Measurements from ENCODE around the gene SUGT1. TPM values are rescaled to one million over a fixed set of nuclear protein-coding genes. Genes with fewer than 3 reads are reported as not detected.
A peak's percentile ranks its signal among the peaks of the same experiment; 100 is the strongest.

SUGT1 gene
- total and polyA plus RNA-seq, 2 experiments from 2014 or later = 61.3 to 172 TPM

GRCh38 chr13:52669677-52670076 lies 17.0 kb downstream of the SUGT1 start:
- Mint-ChIP-seq H3K4me3 (no peak overlapping the region), H3K27me3 (ENCODE audit: insufficient read depth, low read depth, poor library complexity) (no peaks in the 10 kb centered on the region), H3K4me1 (peaks cover 2% of the 10 kb centered on the region; the same call in 2 of the 3 replicates), H3K27ac (0 out of 2 replicates have a peak overlapping the region, but pooled peaks have one; percentile 23), H3K9me3 (no peaks in the 10 kb centered on the region), H3K36me3 (ENCODE audit: low read depth) (peaks cover 43% of the 10 kb centered on the region; the same call in 2 of the 3 replicates)
- DNase-seq (ENCODE audit: low spot score) (no peak), ATAC-seq (no peak)
- H2AFZ ChIP-seq = no peak overlapping the region
- no peak overlapping the region for H3K4me3 ChIP-seq
- no peak overlapping the region for H3K27ac ChIP-seq (ENCODE audit: low read depth)
- H3K4me2 ChIP-seq = no peak overlapping the region
- H3K36me3 ChIP-seq (ENCODE audit: insufficient read depth) = peaks cover 20% of the 10 kb centered on the region; the same call in 1 of the 2 replicates
- H3F3A ChIP-seq (replicated peaks; ENCODE audit: low read depth) = no peaks in the 10 kb centered on the region
- H4K20me1 ChIP-seq (replicated peaks; ENCODE audit: insufficient read depth) = no peaks in the 10 kb centered on the region
- peaks cover 39% of the 10 kb centered on the region for H3K79me2 ChIP-seq (replicated peaks; ENCODE audit: insufficient read depth)
- H3K9me2 ChIP-seq (ENCODE audit: insufficient read depth) = no peaks in the 10 kb centered on the region
- no peaks in the 10 kb centered on the region for H3K27me3 ChIP-seq (ENCODE audit: insufficient read depth)
- TF ChIP-seq JUNB (IDR thresholded peaks at IDR 0.05; ENCODE audit: unreplicated experiment) = no peak
- TF ChIP-seq STAT1 (IDR thresholded peaks at IDR 0.05; ENCODE audit: unreplicated experiment) = no peak
- no peak for TF ChIP-seq ZNF114 (CRISPR knock-in tag; IDR thresholded peaks at IDR 0.05)
- no peak for TF ChIP-seq CREB1 (CRISPR knock-in tag; IDR thresholded peaks at IDR 0.05; ENCODE audit: low read depth)
- no peak for TF ChIP-seq EZH2phosphoT487 (IDR thresholded peaks at IDR 0.05; ENCODE audit: unreplicated experiment)
- TF ChIP-seq ZNF331 (CRISPR knock-in tag; IDR thresholded peaks at IDR 0.05; ENCODE audit: low read depth) = no peak
- no peak for TF ChIP-seq NANOG (IDR thresholded peaks at IDR 0.05; ENCODE audit: borderline replicate concordance)
- no peak for TF ChIP-seq ETS1 (IDR thresholded peaks at IDR 0.05)
- H3K4me1 ChIP-seq (ENCODE audit: insufficient read depth) = no peaks in the 10 kb centered on the region

DNA sequence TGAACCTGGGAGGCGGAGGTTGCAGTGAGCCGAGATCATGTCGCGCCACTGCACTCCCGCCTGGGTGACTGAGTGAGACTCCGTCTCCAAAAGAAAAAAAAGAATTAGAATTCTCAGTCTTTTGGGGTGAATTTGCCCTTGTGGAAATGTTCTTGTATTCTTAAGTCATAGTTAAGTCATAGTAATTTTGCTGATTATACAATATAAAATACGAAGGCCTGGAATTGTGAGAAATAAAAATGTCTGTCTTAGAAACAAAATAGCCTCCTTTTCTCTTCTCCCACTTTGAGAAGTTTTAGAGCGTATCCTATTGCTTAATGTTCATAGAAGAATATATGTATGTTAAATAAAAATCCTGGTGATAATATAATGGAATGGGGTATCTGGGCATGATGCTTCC lies 18.1 kb downstream of the SUGT1 start:
- no peaks in the 10 kb centered on the region for H4K20me1 ChIP-seq (replicated peaks; ENCODE audit: insufficient read depth)
- Mint-ChIP-seq H3K4me3 (no peak overlapping the region), H3K4me1 (peaks cover 2% of the 10 kb centered on the region; the same call in 2 of the 3 replicates), H3K27ac (no peak overlapping the region), H3K36me3 (ENCODE audit: low read depth) (peaks cover 39% of the 10 kb centered on the region), H3K9me3 (no peaks in the 10 kb centered on the region), H3K27me3 (ENCODE audit: insufficient read depth, low read depth, poor library complexity) (no peaks in the 10 kb centered on the region)
- TF ChIP-seq STAT1 (IDR thresholded peaks at IDR 0.05; ENCODE audit: unreplicated experiment) (no peak), NANOG (IDR thresholded peaks at IDR 0.05; ENCODE audit: borderline replicate concordance) (no peak), EZH2 (IDR thresholded peaks at IDR 0.05; ENCODE audit: low read depth, unreplicated experiment) (no peak), ZNF462 (CRISPR knock-in tag; IDR thresholded peaks at IDR 0.05) (no peak), POLR2AphosphoS5 (IDR thresholded peaks at IDR 0.05; ENCODE audit: low read depth) (no peak), CREB1 (CRISPR knock-in tag; IDR thresholded peaks at IDR 0.05; ENCODE audit: low read depth) (no peak)
- ATAC-seq (no peak), DNase-seq (ENCODE audit: low spot score) (no peak)
- no peaks in the 10 kb centered on the region for H3K9me2 ChIP-seq (ENCODE audit: insufficient read depth)
- no peak overlapping the region for H3K4me3 ChIP-seq
- no peaks in the 10 kb centered on the region for H3K27me3 ChIP-seq (ENCODE audit: insufficient read depth)
- no peak overlapping the region for H2AFZ ChIP-seq
- H3K27ac ChIP-seq (ENCODE audit: low read depth) = no peak overlapping the region
- peaks cover 50% of the 10 kb centered on the region for H3K79me2 ChIP-seq (replicated peaks; ENCODE audit: insufficient read depth)
- H3K36me3 ChIP-seq (ENCODE audit: insufficient read depth) = peaks cover 16% of the 10 kb centered on the region; the same call in 1 of the 2 replicates
- no peaks in the 10 kb centered on the region for H3K4me1 ChIP-seq (ENCODE audit: insufficient read depth)
- no peaks in the 10 kb centered on the region for H3F3A ChIP-seq (replicated peaks; ENCODE audit: low read depth)
- no peak overlapping the region for H3K4me2 ChIP-seq

Measured in GM23338 (cell line).